Hepatocyte (in vitro differentiated cells): ENCODE results near the gene SPR. TPM values are rescaled to one million over a fixed set of nuclear protein-coding genes. Genes with fewer than 3 reads are reported as not detected.
A peak's percentile ranks its signal among the peaks of the same experiment; 100 is the strongest.

Source experiments
- DNase-seq: peaks from one replicate; pipeline ENCODE4 v3.0.0-alpha.2; 2016; ENCODE audit warnings: low spot score
- H2AFZ ChIP-seq: fragments of 200-600 bp; sonication (generic); 2 replicates; pipeline ENCODE4 v1.6.0; 2016; ENCODE audit warnings: antibody characterized with exemption, mild to moderate bottlenecking
- H3K27ac ChIP-seq: fragments of 200-600 bp; sonication (generic); 2 replicates; pipeline ENCODE4 v1.5.1; 2016; ENCODE audit warnings: mild to moderate bottlenecking
- H3K27me3 ChIP-seq: fragments of 200-600 bp; sonication (generic); 2 replicates; pipeline ENCODE4 v1.6.1; 2016
- H3K36me3 ChIP-seq: fragments of 200-600 bp; sonication (generic); replicated peaks from 2 replicates; pipeline ENCODE4 v1.5.1; 2016; ENCODE audit warnings: low read depth; ENCODE audit not compliant: insufficient read depth
- H3K4me1 ChIP-seq: fragments of 200-600 bp; sonication (generic); 2 replicates; pipeline ENCODE4 v1.5.1; 2016; ENCODE audit warnings: mild to moderate bottlenecking, moderate library complexity; ENCODE audit not compliant: insufficient read depth
- H3K4me2 ChIP-seq: fragments of 200-600 bp; sonication (generic); 2 replicates; pipeline ENCODE4 v1.6.0; 2016
- H3K4me3 ChIP-seq: fragments of 200-600 bp; sonication (generic); 2 replicates; pipeline ENCODE4 v1.5.1; 2016; ENCODE audit warnings: mild to moderate bottlenecking
- H3K79me2 ChIP-seq: fragments of 200-600 bp; sonication (generic); 2 replicates; pipeline ENCODE4 v1.6.0; 2017; ENCODE audit warnings: mild to moderate bottlenecking
- H3K9me2 ChIP-seq: fragments of 200-600 bp; sonication (generic); replicated peaks from 2 replicates; pipeline ENCODE4 v1.6.0; 2017; ENCODE audit warnings: mild to moderate bottlenecking; ENCODE audit not compliant: insufficient read depth
- H3K9me3 ChIP-seq: fragments of 200-600 bp; sonication (generic); 2 replicates; pipeline ENCODE4 v1.5.1; 2016; ENCODE audit warnings: low read depth, mild to moderate bottlenecking
- H4K20me1 ChIP-seq: fragments of 200-600 bp; sonication (generic); 2 replicates; pipeline ENCODE4 v1.6.0; 2016; ENCODE audit warnings: mild to moderate bottlenecking; ENCODE audit not compliant: insufficient read depth, poor library complexity, severe bottlenecking
- CTCF ChIP-seq: fragments of 200-600 bp; sonication (generic); IDR thresholded peaks from 2 replicates; pipeline ENCODE4 v1.5.1; 2016; ENCODE audit warnings: antibody characterized with exemption, mild to moderate bottlenecking; ENCODE audit not compliant: poor library complexity
- EZH2 ChIP-seq: fragments of 200-600 bp; sonication (generic); IDR thresholded peaks from 2 replicates; pipeline ENCODE4 v1.6.1; 2016; ENCODE audit warnings: antibody characterized with exemption, mild to moderate bottlenecking, borderline replicate concordance
- EZH2phosphoT487 ChIP-seq: fragments of 200-600 bp; sonication (generic); IDR thresholded peaks from one replicate; pipeline ENCODE4 v1.6.1; 2018; ENCODE audit warnings: antibody characterized with exemption, mild to moderate bottlenecking, low read depth, moderate library complexity; ENCODE audit not compliant: unreplicated experiment, severe bottlenecking
- WGBS: methylation state at CpG from one replicate; pipeline ENCODE4 v1.1.6; 2016; ENCODE audit warnings: low lambda C conversion rate; ENCODE audit errors: missing lambda C conversion rate; 5-methylcytosine and 5-hydroxymethylcytosine counted together
- polyA plus RNA-seq: library from polyadenylated mRNA; unstranded; fragments of >200 nt; fragmentation: Nextera tagmentation; extraction: Ambion mirVana; gene quantifications from 2 replicates; pipeline ENCODE4 v1.2.1, GENCODE V29; 2016
- total RNA-seq: library from RNA; depleted of rRNA; stranded (reverse); fragments of >200 nt; gene quantifications from 2 replicates; pipeline ENCODE4 v1.2.3, GENCODE V29; 2014

Gene SPR
- total and polyA plus RNA-seq, 2 experiments from 2014 or later: 44.8 to 63.3 TPM

GRCh38 chr2:72871060-72871459, 16.1 kb upstream of the SPR start:
- Histone ChIP-seq H3K27me3 (peaks cover 9% of the 10 kb centered on the region), H2AFZ (no peak overlapping the region)
- 47% methylated on average over 1 of the region's 1 CpG for WGBS

GRCh38 chr2:72871880-72872279, 15.3 kb upstream of the SPR start:
- no peaks in the 10 kb centered on the region for H3K4me1 ChIP-seq
- no peaks in the 10 kb centered on the region for H3K9me3 ChIP-seq
- no peak overlapping the region for H3K27ac ChIP-seq
- no peaks in the 10 kb centered on the region for H3K36me3 ChIP-seq
- no peak overlapping the region for H3K4me2 ChIP-seq
- peaks cover 13% of the 10 kb centered on the region for H3K27me3 ChIP-seq
- H3K4me3 ChIP-seq: no peak overlapping the region
- no peak for DNase-seq
- H3K9me2 ChIP-seq: no peaks in the 10 kb centered on the region
- H4K20me1 ChIP-seq: no peaks in the 10 kb centered on the region
- TF ChIP-seq CTCF: no peak
- TF ChIP-seq EZH2: no peak
- TF ChIP-seq EZH2phosphoT487: no peak
- H3K79me2 ChIP-seq: no peaks in the 10 kb centered on the region
- no peak overlapping the region for H2AFZ ChIP-seq

More at GRCh38 chr2:72871060-72871459, 16.1 kb upstream of the SPR start:
- no peak overlapping the region for H3K4me2 ChIP-seq
- H3K4me3 ChIP-seq: no peak overlapping the region
- DNase-seq: no peak
- H4K20me1 ChIP-seq: no peaks in the 10 kb centered on the region
- H3K79me2 ChIP-seq: no peaks in the 10 kb centered on the region
- TF ChIP-seq EZH2phosphoT487 (no peak), EZH2 (no peak), CTCF (no peak)
- H3K4me1 ChIP-seq: no peaks in the 10 kb centered on the region
- no peaks in the 10 kb centered on the region for H3K9me3 ChIP-seq
- no peaks in the 10 kb centered on the region for H3K9me2 ChIP-seq
- no peaks in the 10 kb centered on the region for H3K36me3 ChIP-seq
- H3K27ac ChIP-seq: no peak overlapping the region

GRCh38 chr2:72883356-72883962, 3.7 kb upstream of the SPR start:
- Histone ChIP-seq H3K4me2 (no peak overlapping the region), H2AFZ (no peak overlapping the region), H3K9me3 (no peaks in the 10 kb centered on the region), H3K27me3 (peaks cover 5% of the 10 kb centered on the region), H3K27ac (no peak overlapping the region), H3K79me2 (no peaks in the 10 kb centered on the region), H3K9me2 (no peaks in the 10 kb centered on the region), H4K20me1 (no peaks in the 10 kb centered on the region), H3K36me3 (no peaks in the 10 kb centered on the region), H3K4me1 (peaks cover 5% of the 10 kb centered on the region), H3K4me3 (no peak overlapping the region)
- whole genome bisulfite sequencing: 4% methylated on average over 4 of the region's 4 CpGs
- peak; percentile 82 for DNase-seq
- TF ChIP-seq EZH2phosphoT487 (no peak), CTCF (no peak)

GRCh38 chr2:72886505-72887031, 640 bp upstream of the SPR start:
- peak overlapping the region; percentile 94 for H3K4me2 ChIP-seq
- TF ChIP-seq EZH2phosphoT487: no peak
- TF ChIP-seq CTCF: no peak
- TF ChIP-seq EZH2: no peak
- no peaks in the 10 kb centered on the region for H3K9me2 ChIP-seq
- H3K4me3 ChIP-seq: peak overlapping the region; percentile 57
- no peaks in the 10 kb centered on the region for H3K36me3 ChIP-seq
- H3K27me3 ChIP-seq: no peaks in the 10 kb centered on the region
- 51% methylated on average over 7 of the region's 7 CpGs for WGBS
- H4K20me1 ChIP-seq: no peaks in the 10 kb centered on the region
- DNase-seq: no peak
- peak overlapping the region; percentile 87 for H2AFZ ChIP-seq
- no peaks in the 10 kb centered on the region for H3K9me3 ChIP-seq
- H3K79me2 ChIP-seq: no peaks in the 10 kb centered on the region
- H3K4me1 ChIP-seq: peaks cover 9% of the 10 kb centered on the region
- H3K27ac ChIP-seq: peak overlapping the region; percentile 77
